Islet precursor cell (in vitro differentiated cells): Measurements from ENCODE around the gene TNIP2.
"Not testable (repeated sequence)": the region's sequence is repeated elsewhere in the genome, so short reads cannot be mapped to it uniquely, and the experiment has no call there.

Experiments used
- DNase-seq: peaks from one replicate; pipeline ENCODE4 v3.0.0-alpha.2; 2018

TNIP2 gene

GRCh38 chr4:2743518-2744445 is 12.4 kb downstream of the TNIP2 start:
- DNase-seq = no peak

GRCh38 chr4:2742823-2743517 is 13.2 kb downstream of the TNIP2 start:
- DNase-seq = peak; percentile 74

GRCh38 chr4:2742081-2742822 is 13.9 kb downstream of the TNIP2 start:
- no peak for DNase-seq

GRCh38 chr4:2741626-2742025 is 14.5 kb downstream of the TNIP2 start:
- no peak for DNase-seq

GRCh38 chr4:2738296-2738695 is 17.8 kb downstream of the TNIP2 start:
- not testable (repeated sequence) for DNase-seq

- no peak for DNase-seq
Measured at GRCh38 chr4:2735869-2736268, 20.3 kb downstream of the TNIP2 start.

- no peak for DNase-seq
Measured at GRCh38 chr4:2734612-2735011, 21.5 kb downstream of the TNIP2 start.

GRCh38 chr4:2733844-2734574 is 22.1 kb downstream of the TNIP2 start:
- DNase-seq = no peak

- no peak for DNase-seq
Measured at GRCh38 chr4:2733001-2733843, 22.9 kb downstream of the TNIP2 start.

- no peak for DNase-seq
Measured at GRCh38 chr4:2732526-2732925, 23.6 kb downstream of the TNIP2 start.

- DNase-seq = no peak
Measured at GRCh38 chr4:2731907-2732317, 24.2 kb downstream of the TNIP2 start.

- DNase-seq = no peak
Measured at GRCh38 chr4:2729533-2729875, 26.6 kb downstream of the TNIP2 start.

- DNase-seq = no peak
Measured at GRCh38 chr4:2728806-2729532, 27.2 kb downstream of the TNIP2 start.

GRCh38 chr4:2728221-2728620 is 27.9 kb downstream of the TNIP2 start:
- no peak for DNase-seq

- DNase-seq = not testable (repeated sequence)
Measured at GRCh38 chr4:2726881-2727280, 29.3 kb downstream of the TNIP2 start.

- DNase-seq = no peak
Measured at GRCh38 chr4:2725380-2725779, 30.8 kb downstream of the TNIP2 start.

- no peak for DNase-seq
Measured at GRCh38 chr4:2723751-2724150, 32.4 kb downstream of the TNIP2 start.

GRCh38 chr4:2722033-2722432 is 34.1 kb downstream of the TNIP2 start:
- no peak for DNase-seq

- no peak for DNase-seq
Measured at GRCh38 chr4:2721586-2721985, 34.5 kb downstream of the TNIP2 start.

GRCh38 chr4:2716236-2716635 is 39.9 kb downstream of the TNIP2 start:
- no peak for DNase-seq

GRCh38 chr4:2715426-2715825 is 40.7 kb downstream of the TNIP2 start:
- no peak for DNase-seq
